Measurements from ENCODE around the gene TRPV5. TPM values are rescaled to one million over a fixed set of nuclear protein-coding genes. Genes with fewer than 3 reads are reported as not detected.

The TRPV5 gene
- total and polyA plus RNA-seq, 7 experiments from 2014 or later = not detected

- Mint-ChIP-seq H3K4me3 (no peak overlapping the region), H3K27me3 (peaks cover 0 to 6% (median 0%) of the 10 kb centered on the region in 5 donors), H3K9me3 (no peaks in the 10 kb centered on the region), H3K27ac (peak overlapping the region in 1 of 9 donors; percentile 34), H3K36me3 (peaks cover 0 to 13% (median 0%) of the 10 kb centered on the region in 5 donors), H3K4me1 (peaks cover 0 to 17% (median 11%) of the 10 kb centered on the region in 7 donors)
- no peak overlapping the region for H3K4me3 ChIP-seq (ENCODE audit: low read length)
- ChIA-PET CTCF (interaction anchor here (0.7 kb wide), 1 partner anchor 85 kb away, joined by 3 read pairs; no protein-coding TSS in a partner anchor), POLR2A (interaction anchor here (1.0 to 10.8 kb wide), 3 partner anchors 9 to 56 kb away, joined by 3 to 133 read pairs (median 4); no protein-coding TSS in a partner anchor)
- H3K27ac ChIP-seq (ENCODE audit: low read depth, low read length) = no peak overlapping the region
- DNase-seq (peak in 1 of 9 donors; percentile 13), ATAC-seq (no peak)
- no peaks in the 10 kb centered on the region for H3K4me1 ChIP-seq (ENCODE audit: control insufficient read depth in 2 of 2, insufficient read depth in 2 of 2, low read length in 2 of 2)
- H3K36me3 ChIP-seq (ENCODE audit: control insufficient read depth in 2 of 3, insufficient read depth in 3 of 3, low read length in 3 of 3) = peaks cover 0 to 41% (median 0%) of the 10 kb centered on the region in 3 experiments
- no peaks in the 10 kb centered on the region for H3K27me3 ChIP-seq (ENCODE audit: control insufficient read depth in 2 of 2, insufficient read depth in 2 of 2, low read length in 2 of 2)
- no peaks in the 10 kb centered on the region for H3K9me3 ChIP-seq (ENCODE audit: control insufficient read depth in 2 of 3, low read length in 3 of 3)
- intact Hi-C loops (cut with micrococcal nuclease) = no loop called here
Observed at GRCh38 chr7:142863891-142864685, 69.5 kb downstream of the TRPV5 start.

GRCh38 chr7:142862786-142863400 lies 70.7 kb downstream of the TRPV5 start:
- Histone ChIP-seq H3K9me3 (ENCODE audit: control insufficient read depth in 2 of 3, low read length in 3 of 3) (no peaks in the 10 kb centered on the region), H3K36me3 (ENCODE audit: control insufficient read depth in 2 of 3, insufficient read depth in 3 of 3, low read length in 3 of 3) (peaks cover 0 to 30% (median 0%) of the 10 kb centered on the region in 3 experiments), H3K27me3 (ENCODE audit: control insufficient read depth in 2 of 2, insufficient read depth in 2 of 2, low read length in 2 of 2) (no peaks in the 10 kb centered on the region), H3K4me1 (ENCODE audit: control insufficient read depth in 2 of 2, insufficient read depth in 2 of 2, low read length in 2 of 2) (no peaks in the 10 kb centered on the region), H3K4me3 (ENCODE audit: low read length) (no peak overlapping the region), H3K27ac (ENCODE audit: low read depth, low read length) (no peak overlapping the region)
- peak overlapping the region in 1 of 10 donors; percentile 14 for H3K4me3 Mint-ChIP-seq
- peak overlapping the region in 6 of 9 donors; percentile 19 to 49 (median 38) for H3K27ac Mint-ChIP-seq
- intact Hi-C loops (cut with micrococcal nuclease) = no loop called here
- CTCF ChIA-PET = interaction anchor here (1.2 kb wide), 1 partner anchor 9 kb away, joined by 3 read pairs; no protein-coding TSS in a partner anchor
- DNase-seq (no peak), ATAC-seq (no peak)
- POLR2A ChIA-PET = interaction anchor here (0.6 to 10.8 kb wide), 3 partner anchors 53 to 77 kb away, joined by 3 to 133 read pairs (median 3); no protein-coding TSS in a partner anchor
- H3K27me3 Mint-ChIP-seq = peaks cover 0 to 9% (median 0%) of the 10 kb centered on the region in 5 donors
- H3K36me3 Mint-ChIP-seq = peaks cover 0 to 13% (median 0%) of the 10 kb centered on the region in 5 donors
- peaks cover 0 to 25% (median 15%) of the 10 kb centered on the region in 7 donors for H3K4me1 Mint-ChIP-seq
- no peaks in the 10 kb centered on the region for H3K9me3 Mint-ChIP-seq

- Histone ChIP-seq H3K4me3 (ENCODE audit: low read length) (no peak overlapping the region), H3K4me1 (ENCODE audit: control insufficient read depth in 2 of 2, insufficient read depth in 2 of 2, low read length in 2 of 2) (no peaks in the 10 kb centered on the region), H3K27ac (ENCODE audit: low read depth, low read length) (no peak overlapping the region), H3K36me3 (ENCODE audit: control insufficient read depth in 2 of 3, insufficient read depth in 3 of 3, low read length in 3 of 3) (peaks cover 0 to 30% (median 0%) of the 10 kb centered on the region in 3 experiments), H3K27me3 (ENCODE audit: control insufficient read depth in 2 of 2, insufficient read depth in 2 of 2, low read length in 2 of 2) (no peaks in the 10 kb centered on the region), H3K9me3 (ENCODE audit: control insufficient read depth in 2 of 3, low read length in 3 of 3) (no peaks in the 10 kb centered on the region)
- no peaks in the 10 kb centered on the region for H3K9me3 Mint-ChIP-seq
- H3K27me3 Mint-ChIP-seq = peaks cover 0 to 9% (median 0%) of the 10 kb centered on the region in 5 donors
- no peak for DNase-seq
- H3K27ac Mint-ChIP-seq = peak overlapping the region in 7 of 9 donors; percentile 18 to 76 (median 39)
- H3K36me3 Mint-ChIP-seq = peaks cover 0 to 13% (median 0%) of the 10 kb centered on the region in 5 donors
- intact Hi-C loops (cut with micrococcal nuclease) = no loop called here
- H3K4me1 Mint-ChIP-seq = peaks cover 0 to 30% (median 18%) of the 10 kb centered on the region in 7 donors
- ChIA-PET POLR2A (interaction anchor here (0.6 to 10.8 kb wide), 3 partner anchors 52 to 77 kb away, joined by 3 to 133 read pairs (median 3); no protein-coding TSS in a partner anchor), CTCF (interaction anchor here (1.2 kb wide), 1 partner anchor 9 kb away, joined by 3 read pairs; no protein-coding TSS in a partner anchor)
- ATAC-seq = no peak
- H3K4me3 Mint-ChIP-seq = no peak overlapping the region
Observed at GRCh38 chr7:142862351-142862750, 71.2 kb downstream of the TRPV5 start.

DNA sequence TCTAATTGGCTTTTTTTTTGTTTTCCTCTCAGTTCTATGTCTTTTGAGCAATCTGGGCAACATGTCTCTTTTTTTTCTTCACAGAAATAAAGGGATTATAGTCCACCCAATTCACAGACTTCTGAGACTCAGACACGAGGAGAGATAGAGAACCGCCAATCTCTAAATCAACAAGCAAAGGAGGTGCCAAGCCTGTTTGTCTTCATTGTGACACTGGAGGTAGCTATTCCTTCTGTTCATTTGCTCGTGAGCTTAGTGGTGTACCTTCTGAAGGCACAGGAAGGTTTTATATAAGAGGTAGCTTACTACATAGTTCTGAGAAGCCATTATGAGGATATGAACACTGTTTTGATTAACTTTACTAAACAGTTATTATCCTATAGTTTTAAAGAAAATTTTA lies 72.6 kb downstream of the TRPV5 start:
- no peaks in the 10 kb centered on the region for H3K27me3 ChIP-seq (ENCODE audit: control insufficient read depth in 2 of 2, insufficient read depth in 2 of 2, low read length in 2 of 2)
- ATAC-seq = no peak
- peaks cover 0 to 4% of the 10 kb centered on the region in 2 donors for H3K4me1 ChIP-seq (ENCODE audit: control insufficient read depth in 2 of 2, insufficient read depth in 2 of 2, low read length in 2 of 2)
- H3K27me3 Mint-ChIP-seq = peaks cover 0 to 17% (median 0%) of the 10 kb centered on the region in 5 donors
- DNase-seq = peak in 1 of 9 donors; percentile 15
- peak overlapping the region in 6 of 9 donors; percentile 9 to 78 (median 42) for H3K27ac Mint-ChIP-seq
- H3K36me3 Mint-ChIP-seq = peaks cover 0 to 13% (median 0%) of the 10 kb centered on the region in 5 donors
- H3K27ac ChIP-seq (ENCODE audit: low read depth, low read length) = no peak overlapping the region
- ChIA-PET CTCF (interaction anchor here (1.0 to 1.2 kb wide), 3 partner anchors 20 to 48 kb away, joined by 3 to 5 read pairs (median 4); no protein-coding TSS in a partner anchor), POLR2A (interaction anchor here (0.9 to 10.8 kb wide), 2 partner anchors 9 to 51 kb away, joined by 3 to 133 read pairs; no protein-coding TSS in a partner anchor)
- no peaks in the 10 kb centered on the region for H3K9me3 Mint-ChIP-seq
- intact Hi-C loops (cut with micrococcal nuclease) = no loop called here
- H3K4me3 Mint-ChIP-seq = no peak overlapping the region
- peaks cover 0 to 26% (median 0%) of the 10 kb centered on the region in 3 experiments for H3K36me3 ChIP-seq (ENCODE audit: control insufficient read depth in 2 of 3, insufficient read depth in 3 of 3, low read length in 3 of 3)
- H3K4me3 ChIP-seq (ENCODE audit: low read length) = no peak overlapping the region
- H3K4me1 Mint-ChIP-seq = peaks cover 8 to 42% (median 29%) of the 10 kb centered on the region in 7 donors
- no peaks in the 10 kb centered on the region for H3K9me3 ChIP-seq (ENCODE audit: control insufficient read depth in 2 of 3, low read length in 3 of 3)

DNA sequence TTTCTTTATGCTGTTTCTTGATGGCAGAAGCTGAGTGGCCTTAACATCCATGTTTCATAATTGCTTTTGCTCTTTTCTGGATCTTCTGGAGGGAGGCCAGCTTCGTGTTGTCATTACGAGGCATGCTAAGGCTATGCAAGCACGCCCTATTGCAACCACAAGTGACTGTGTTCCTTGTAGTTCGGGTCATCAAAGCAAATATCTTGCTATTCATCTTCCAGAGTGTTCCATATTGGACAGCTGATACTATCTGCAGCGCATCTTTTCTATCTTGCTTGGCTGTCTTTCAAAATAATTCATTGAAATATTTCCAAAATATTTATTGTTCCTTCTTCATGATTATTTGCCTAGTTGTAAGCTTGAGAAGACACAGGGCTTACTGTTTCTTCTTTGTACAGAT lies 73.7 kb downstream of the TRPV5 start:
- Histone ChIP-seq H3K9me3 (ENCODE audit: control insufficient read depth in 2 of 3, low read length in 3 of 3) (no peaks in the 10 kb centered on the region), H3K4me1 (ENCODE audit: control insufficient read depth in 2 of 2, insufficient read depth in 2 of 2, low read length in 2 of 2) (peaks cover 0 to 12% of the 10 kb centered on the region in 2 donors), H3K36me3 (ENCODE audit: control insufficient read depth in 2 of 3, insufficient read depth in 3 of 3, low read length in 3 of 3) (peaks cover 0 to 26% (median 0%) of the 10 kb centered on the region in 3 experiments), H3K27me3 (ENCODE audit: control insufficient read depth in 2 of 2, insufficient read depth in 2 of 2, low read length in 2 of 2) (no peaks in the 10 kb centered on the region), H3K27ac (ENCODE audit: low read depth, low read length) (no peak overlapping the region), H3K4me3 (ENCODE audit: low read length) (no peak overlapping the region)
- Mint-ChIP-seq H3K27ac (peak overlapping the region in 5 of 9 donors; percentile 7 to 81 (median 52)), H3K9me3 (no peaks in the 10 kb centered on the region), H3K4me1 (peaks cover 13 to 42% (median 32%) of the 10 kb centered on the region in 7 donors), H3K36me3 (peaks cover 0 to 12% (median 0%) of the 10 kb centered on the region in 5 donors), H3K4me3 (no peak overlapping the region), H3K27me3 (peaks cover 0 to 21% (median 0%) of the 10 kb centered on the region in 5 donors)
- ATAC-seq (no peak), DNase-seq (no peak)
- intact Hi-C loops (cut with micrococcal nuclease) = no loop called here
- CTCF ChIA-PET = interaction anchor here (0.6 to 2.2 kb wide), 4 partner anchors 21 to 355 kb away, joined by 3 to 5 read pairs (median 4); no protein-coding TSS in a partner anchor
- POLR2A ChIA-PET = interaction anchor here (0.6 to 10.8 kb wide), 2 partner anchors 50 to 413 kb away, joined by 3 to 133 read pairs; no protein-coding TSS in a partner anchor

DNA sequence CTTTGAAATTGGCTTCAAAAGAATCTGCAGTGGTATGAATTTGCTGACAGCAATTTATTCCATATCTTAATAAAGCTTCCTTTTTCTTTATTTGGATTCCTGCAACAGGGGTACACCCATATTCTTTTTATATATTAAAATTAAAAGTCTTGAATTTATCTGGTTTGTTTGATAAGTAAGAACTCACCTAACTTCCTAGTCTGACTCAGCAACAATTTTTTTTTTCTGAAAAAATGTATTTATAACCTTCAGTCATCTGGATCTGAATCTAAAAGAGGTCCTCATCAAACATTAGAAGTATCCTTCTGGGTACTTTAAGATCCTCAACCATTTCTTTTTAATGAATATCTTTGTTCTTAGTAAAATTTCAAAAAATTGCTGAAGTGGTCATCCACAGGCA lies 74.1 kb downstream of the TRPV5 start:
- peaks cover 0 to 28% (median 0%) of the 10 kb centered on the region in 3 experiments for H3K36me3 ChIP-seq (ENCODE audit: control insufficient read depth in 2 of 3, insufficient read depth in 3 of 3, low read length in 3 of 3)
- Mint-ChIP-seq H3K27me3 (peaks cover 0 to 21% (median 0%) of the 10 kb centered on the region in 5 donors), H3K4me3 (peak overlapping the region in 1 of 10 donors; percentile 21), H3K4me1 (peaks cover 13 to 40% (median 30%) of the 10 kb centered on the region in 7 donors), H3K36me3 (peaks cover 0 to 8% (median 0%) of the 10 kb centered on the region in 5 donors), H3K9me3 (no peaks in the 10 kb centered on the region), H3K27ac (peak overlapping the region in 5 of 9 donors; percentile 7 to 81 (median 52))
- no peak overlapping the region for H3K27ac ChIP-seq (ENCODE audit: low read depth, low read length)
- no peaks in the 10 kb centered on the region for H3K27me3 ChIP-seq (ENCODE audit: control insufficient read depth in 2 of 2, insufficient read depth in 2 of 2, low read length in 2 of 2)
- peaks cover 0 to 12% of the 10 kb centered on the region in 2 donors for H3K4me1 ChIP-seq (ENCODE audit: control insufficient read depth in 2 of 2, insufficient read depth in 2 of 2, low read length in 2 of 2)
- no peaks in the 10 kb centered on the region for H3K9me3 ChIP-seq (ENCODE audit: control insufficient read depth in 2 of 3, low read length in 3 of 3)
- ATAC-seq (no peak), DNase-seq (no peak)
- CTCF ChIA-PET = interaction anchor here (0.6 to 2.2 kb wide), 2 partner anchors 73 to 356 kb away, joined by 3 to 5 read pairs; no protein-coding TSS in a partner anchor
- no peak overlapping the region for H3K4me3 ChIP-seq (ENCODE audit: low read length)
- intact Hi-C loops (cut with micrococcal nuclease) = no loop called here
- POLR2A ChIA-PET = interaction anchor here (0.9 to 10.8 kb wide), 2 partner anchors 11 to 49 kb away, joined by 3 to 133 read pairs; no protein-coding TSS in a partner anchor
